ENCODE data around the gene TRIM38.
"Not testable (repeated sequence)": the region's sequence is repeated elsewhere in the genome, so short reads cannot be mapped to it uniquely, and the experiment has no call there.

The TRIM38 gene

DNA sequence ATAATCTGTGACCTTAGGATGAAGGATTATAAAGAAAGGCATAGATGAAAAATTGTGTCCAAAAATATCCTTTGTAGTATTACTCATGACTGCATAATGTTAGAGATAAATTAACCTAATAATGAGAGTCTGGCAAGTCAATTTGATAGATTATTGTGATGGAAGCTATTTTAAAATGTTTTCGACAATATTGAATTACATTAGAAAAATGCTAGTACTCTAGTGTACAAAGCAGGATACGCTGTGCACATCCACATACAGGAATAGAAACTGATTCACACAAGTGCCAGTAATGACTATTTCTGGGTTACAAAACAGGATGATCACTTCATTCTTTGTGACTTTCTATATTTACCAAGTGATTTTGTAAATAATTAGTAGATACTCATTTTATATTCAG, 35.4 kb upstream of the TRIM38 start:
- Histone ChIP-seq H3K27ac (ENCODE audit: insufficient read depth, low read depth, low read length, poor library complexity, severe bottlenecking) (no peak overlapping the region), H3K27me3 (ENCODE audit: control insufficient read depth, insufficient read depth, low read length, poor library complexity, severe bottlenecking) (no peaks in the 10 kb centered on the region), H3K36me3 (ENCODE audit: control insufficient read depth, insufficient read depth, low read length) (no peaks in the 10 kb centered on the region), H3K9me3 (ENCODE audit: control insufficient read depth, low read length) (no peaks in the 10 kb centered on the region), H3K4me1 (ENCODE audit: control insufficient read depth, insufficient read depth, low read length) (no peaks in the 10 kb centered on the region), H3K4me3 (ENCODE audit: insufficient read depth, low read depth, low read length) (no peak overlapping the region)
- WGBS, 2 experiments, result 94 to 98% methylated on average over 2 of the region's 2 CpGs

DNA sequence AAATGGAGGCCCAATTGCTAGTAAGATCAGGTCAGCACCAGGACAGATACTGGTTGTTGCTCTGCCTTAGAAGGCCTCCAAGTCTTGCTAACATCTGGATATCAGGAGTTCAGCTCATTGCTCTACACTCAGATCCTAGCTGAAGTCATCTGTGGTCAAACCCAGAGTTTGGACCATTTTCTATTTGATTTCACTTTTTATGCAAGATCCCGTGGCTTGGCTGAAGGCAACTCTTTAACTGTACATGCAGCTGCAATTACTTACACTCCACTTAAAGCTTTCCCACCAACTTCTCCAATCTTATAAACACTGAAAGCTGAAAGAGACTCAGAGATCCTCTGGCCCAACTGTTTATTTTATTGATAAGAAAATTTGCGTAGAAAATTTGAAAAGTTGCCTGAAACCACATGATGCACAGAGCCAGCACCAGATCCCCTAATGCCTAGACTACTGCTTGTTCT, 34.8 kb upstream of the TRIM38 start:
- Histone ChIP-seq H3K36me3 (ENCODE audit: control insufficient read depth, insufficient read depth, low read length) (no peaks in the 10 kb centered on the region), H3K4me3 (ENCODE audit: insufficient read depth, low read depth, low read length) (no peak overlapping the region), H3K9me3 (ENCODE audit: control insufficient read depth, low read length) (no peaks in the 10 kb centered on the region), H3K27me3 (ENCODE audit: control insufficient read depth, insufficient read depth, low read length, poor library complexity, severe bottlenecking) (no peaks in the 10 kb centered on the region), H3K4me1 (ENCODE audit: control insufficient read depth, insufficient read depth, low read length) (no peaks in the 10 kb centered on the region), H3K27ac (ENCODE audit: insufficient read depth, low read depth, low read length, poor library complexity, severe bottlenecking) (no peak overlapping the region)
- 92 to 97% methylated on average over 2 of the region's 2 CpGs for WGBS, 2 experiments

DNA sequence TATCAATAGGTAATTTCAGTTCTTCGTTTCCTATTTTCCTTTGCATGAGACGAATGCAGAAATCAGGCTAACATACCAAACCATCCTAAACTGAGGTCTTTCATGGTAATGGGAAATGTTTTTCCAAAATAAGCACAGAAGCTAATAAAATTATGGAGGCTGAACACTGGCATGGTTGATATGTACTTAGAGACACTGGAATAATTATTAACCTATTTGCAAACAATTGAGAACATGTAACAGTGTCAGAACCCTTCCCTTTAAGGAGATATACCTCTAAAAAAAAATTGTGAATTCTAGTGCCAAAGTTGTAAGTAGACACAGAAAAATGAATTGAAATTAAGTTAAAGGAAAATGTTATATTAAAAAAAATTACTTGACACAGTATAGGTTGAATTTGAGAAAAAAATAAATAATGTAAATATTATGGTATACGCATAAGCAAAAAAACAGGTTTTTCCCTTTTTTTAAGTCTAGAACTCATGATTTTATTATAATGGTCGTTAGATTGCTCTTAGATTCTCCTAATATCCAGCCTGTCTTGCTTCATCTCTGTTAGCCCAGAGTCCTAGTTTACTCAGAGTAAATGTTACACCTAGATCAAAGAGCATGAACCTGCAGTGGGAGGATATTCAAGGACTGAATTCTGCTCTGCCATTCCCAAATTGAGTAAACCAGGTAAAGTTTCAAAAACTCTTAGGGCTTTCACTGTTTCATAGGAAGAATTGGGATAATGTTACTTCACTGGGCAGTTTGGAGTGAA, 33.9 kb upstream of the TRIM38 start:
- Histone ChIP-seq H3K27me3 (ENCODE audit: control insufficient read depth, insufficient read depth, low read length, poor library complexity, severe bottlenecking) (no peaks in the 10 kb centered on the region), H3K36me3 (ENCODE audit: control insufficient read depth, insufficient read depth, low read length) (no peaks in the 10 kb centered on the region), H3K27ac (ENCODE audit: insufficient read depth, low read depth, low read length, poor library complexity, severe bottlenecking) (no peak overlapping the region), H3K4me1 (ENCODE audit: control insufficient read depth, insufficient read depth, low read length) (no peaks in the 10 kb centered on the region), H3K4me3 (ENCODE audit: insufficient read depth, low read depth, low read length) (no peak overlapping the region), H3K9me3 (ENCODE audit: control insufficient read depth, low read length) (no peaks in the 10 kb centered on the region)
- 96 to 100% methylated on average over 1 to 4 of the region's 4 CpGs for WGBS, 2 experiments

DNA sequence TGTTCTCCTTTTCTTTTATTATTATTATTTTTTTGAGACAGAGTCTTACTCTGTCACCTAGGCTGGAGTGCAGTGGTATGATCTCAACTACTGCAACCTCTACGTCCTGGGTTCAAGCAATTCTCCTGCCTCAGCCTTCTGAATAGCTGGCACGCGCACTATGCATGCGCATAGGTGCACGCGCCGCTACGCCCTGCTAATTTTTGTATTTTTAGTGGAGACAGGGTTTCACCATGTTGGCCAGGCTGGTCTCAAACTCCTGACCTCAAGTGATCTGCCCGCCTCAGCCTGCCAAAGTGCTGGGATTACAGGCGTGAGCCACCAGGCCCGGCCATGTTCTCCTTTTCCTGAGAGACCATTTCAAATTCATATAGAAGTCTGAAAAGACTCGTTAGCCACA, 32.8 kb upstream of the TRIM38 start:
- 88 to 90% methylated on average over 12 of the region's 12 CpGs for WGBS, 2 experiments
- not testable (repeated sequence) for H3K4me3 ChIP-seq (ENCODE audit: insufficient read depth, low read depth, low read length); H3K36me3 ChIP-seq (ENCODE audit: control insufficient read depth, insufficient read depth, low read length); H3K9me3 ChIP-seq (ENCODE audit: control insufficient read depth, low read length); H3K27me3 ChIP-seq (ENCODE audit: control insufficient read depth, insufficient read depth, low read length, poor library complexity, severe bottlenecking); H3K4me1 ChIP-seq (ENCODE audit: control insufficient read depth, insufficient read depth, low read length); H3K27ac ChIP-seq (ENCODE audit: insufficient read depth, low read depth, low read length, poor library complexity, severe bottlenecking)

DNA sequence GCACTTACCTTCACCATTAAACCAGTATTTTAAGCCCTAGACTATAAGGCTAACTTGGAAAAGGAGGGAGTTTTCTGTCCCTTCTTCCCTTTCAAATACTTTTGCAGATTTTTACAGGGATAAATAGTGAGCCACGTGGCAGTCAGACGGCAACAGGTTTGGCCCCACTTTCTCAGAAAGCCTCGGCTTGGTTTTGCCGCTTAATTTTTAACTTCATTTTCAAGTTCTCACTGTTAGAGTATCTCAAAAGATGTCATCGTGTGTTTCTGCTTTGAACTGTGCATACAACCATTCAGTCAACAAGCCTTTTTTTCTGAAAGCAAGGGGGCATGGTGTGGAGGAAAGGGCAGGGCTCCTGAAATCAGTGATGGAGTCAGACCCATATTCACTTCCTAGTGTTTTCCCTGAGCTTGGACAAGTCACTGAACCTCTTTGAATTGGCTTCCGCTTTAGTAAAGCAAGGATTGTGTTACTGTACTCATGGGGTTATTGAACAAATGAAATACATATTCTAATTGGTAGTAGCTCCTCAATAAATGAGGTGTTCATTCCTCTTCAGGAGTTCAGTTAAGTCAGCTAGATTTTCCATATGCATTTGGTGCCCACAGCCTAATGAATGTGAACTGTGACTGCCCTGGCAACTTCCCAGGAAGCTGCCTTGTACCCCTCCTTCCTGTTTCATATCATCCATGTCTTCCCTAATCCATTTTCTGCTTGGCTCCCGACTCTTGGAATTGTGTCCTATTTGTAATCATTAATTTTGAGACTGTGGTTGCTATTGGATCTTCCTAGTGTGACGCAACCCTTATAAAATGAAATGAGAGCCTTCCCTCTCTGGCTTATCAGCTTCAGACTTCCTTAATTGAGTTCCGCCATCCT, 31.8 kb upstream of the TRIM38 start, which contains the start of gene SLC17A2:
TSS of gene SLC17A2 (minus strand) at position 160 of the 879 bp plus-strand sequence. CDS start 4,895 bp downstream, outside the sequence.
- no peak within 1 kb of the TSS for H3K27ac ChIP-seq (ENCODE audit: insufficient read depth, low read depth, low read length, poor library complexity, severe bottlenecking)
- no peaks in the 10 kb centered on the region for H3K27me3 ChIP-seq (ENCODE audit: control insufficient read depth, insufficient read depth, low read length, poor library complexity, severe bottlenecking)
- WGBS, 2 experiments, result 94 to 96% methylated on average over 9 of the region's 9 CpGs
- no peaks in the 10 kb centered on the region for H3K9me3 ChIP-seq (ENCODE audit: control insufficient read depth, low read length)
- no peaks in the 10 kb centered on the region for H3K36me3 ChIP-seq (ENCODE audit: control insufficient read depth, insufficient read depth, low read length)
- H3K4me1 ChIP-seq (ENCODE audit: control insufficient read depth, insufficient read depth, low read length), result no peaks in the 10 kb centered on the region
- no peak within 1 kb of the TSS for H3K4me3 ChIP-seq (ENCODE audit: insufficient read depth, low read depth, low read length)

DNA sequence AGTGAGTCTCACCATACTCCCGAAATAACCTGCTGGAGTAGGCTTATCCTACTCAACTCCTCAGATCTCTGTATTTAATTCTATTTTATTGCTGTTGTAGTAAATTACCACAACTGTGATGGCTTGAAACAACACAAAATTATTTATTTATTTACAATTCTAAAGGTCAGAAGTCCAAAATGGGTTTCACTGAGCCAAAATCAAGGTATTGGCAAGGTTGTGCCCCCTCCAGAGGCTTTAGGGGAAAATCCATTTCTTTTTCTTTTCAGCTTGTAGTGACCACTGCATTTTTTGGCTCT, 31.2 kb upstream of the TRIM38 start:
- no peak overlapping the region for H3K4me3 ChIP-seq (ENCODE audit: insufficient read depth, low read depth, low read length)
- WGBS, 2 experiments, result 90 to 100% methylated on average over 1 of the region's 1 CpG

DNA sequence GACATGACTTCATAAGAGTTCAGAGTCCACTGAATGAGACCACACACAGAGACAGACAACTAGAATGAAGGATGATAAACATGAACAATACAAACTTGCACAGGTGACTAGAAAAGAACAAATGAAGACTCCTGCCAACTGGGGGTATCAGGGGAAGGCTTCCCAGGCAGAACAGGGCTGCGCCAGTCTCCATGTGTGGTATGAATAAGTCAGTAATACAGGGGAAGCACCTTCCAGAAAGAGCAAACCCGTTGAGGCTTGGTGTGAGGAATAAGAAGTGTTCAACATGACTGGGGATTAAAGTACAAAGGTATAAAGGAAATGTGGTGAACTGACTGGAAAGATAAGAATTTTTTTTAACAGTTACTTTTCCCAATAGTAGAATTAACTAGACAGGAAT, 28.4 kb upstream of the TRIM38 start:
- WGBS, 2 experiments, result 91 to 94% methylated on average over 2 of the region's 2 CpGs

More for the DNA sequence above, 31.2 kb upstream of the TRIM38 start:
- Histone ChIP-seq H3K36me3 (ENCODE audit: control insufficient read depth, insufficient read depth, low read length) (no peaks in the 10 kb centered on the region), H3K4me1 (ENCODE audit: control insufficient read depth, insufficient read depth, low read length) (no peaks in the 10 kb centered on the region), H3K27me3 (ENCODE audit: control insufficient read depth, insufficient read depth, low read length, poor library complexity, severe bottlenecking) (no peaks in the 10 kb centered on the region), H3K9me3 (ENCODE audit: control insufficient read depth, low read length) (no peaks in the 10 kb centered on the region), H3K27ac (ENCODE audit: insufficient read depth, low read depth, low read length, poor library complexity, severe bottlenecking) (no peak overlapping the region)

DNA sequence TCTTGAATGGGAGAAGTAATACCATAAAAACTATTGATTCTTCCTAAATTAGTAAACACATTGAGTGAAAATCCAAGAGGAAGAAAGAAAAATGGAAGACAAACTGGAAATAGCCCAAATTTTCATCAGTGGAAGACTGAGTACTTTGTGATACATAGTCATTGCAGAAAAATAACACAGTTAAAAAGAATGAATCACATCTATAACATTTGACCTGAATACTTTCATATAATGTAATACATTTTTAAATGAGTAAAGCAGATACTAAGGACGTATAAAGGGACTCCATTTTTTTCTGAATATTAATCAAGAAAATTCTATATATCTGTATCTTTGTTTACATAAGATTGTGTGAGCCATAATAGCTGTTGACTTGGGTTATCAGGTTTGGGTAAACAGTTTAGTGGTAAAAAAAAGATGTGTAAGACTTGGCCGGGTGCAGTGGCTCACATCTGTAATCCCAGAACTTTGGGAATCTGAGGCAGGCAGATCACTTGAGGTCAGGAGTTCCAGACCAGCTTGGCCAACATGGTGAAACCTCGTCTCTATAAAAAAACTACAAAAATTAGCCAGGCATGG, 27.8 kb upstream of the TRIM38 start:
- Histone ChIP-seq H3K27ac (ENCODE audit: insufficient read depth, low read depth, low read length, poor library complexity, severe bottlenecking) (no peak overlapping the region), H3K36me3 (ENCODE audit: control insufficient read depth, insufficient read depth, low read length) (no peaks in the 10 kb centered on the region), H3K4me1 (ENCODE audit: control insufficient read depth, insufficient read depth, low read length) (no peaks in the 10 kb centered on the region), H3K9me3 (ENCODE audit: control insufficient read depth, low read length) (no peaks in the 10 kb centered on the region), H3K4me3 (ENCODE audit: insufficient read depth, low read depth, low read length) (no peak overlapping the region), H3K27me3 (ENCODE audit: control insufficient read depth, insufficient read depth, low read length, poor library complexity, severe bottlenecking) (no peaks in the 10 kb centered on the region)
- WGBS, 2 experiments, result 93 to 94% methylated on average over 2 of the region's 3 CpGs

More for the DNA sequence above, 28.4 kb upstream of the TRIM38 start:
- no peaks in the 10 kb centered on the region for H3K36me3 ChIP-seq (ENCODE audit: control insufficient read depth, insufficient read depth, low read length)
- no peak overlapping the region for H3K4me3 ChIP-seq (ENCODE audit: insufficient read depth, low read depth, low read length)
- no peaks in the 10 kb centered on the region for H3K9me3 ChIP-seq (ENCODE audit: control insufficient read depth, low read length)
- no peaks in the 10 kb centered on the region for H3K4me1 ChIP-seq (ENCODE audit: control insufficient read depth, insufficient read depth, low read length)
- H3K27ac ChIP-seq (ENCODE audit: insufficient read depth, low read depth, low read length, poor library complexity, severe bottlenecking), result no peak overlapping the region
- no peaks in the 10 kb centered on the region for H3K27me3 ChIP-seq (ENCODE audit: control insufficient read depth, insufficient read depth, low read length, poor library complexity, severe bottlenecking)

DNA sequence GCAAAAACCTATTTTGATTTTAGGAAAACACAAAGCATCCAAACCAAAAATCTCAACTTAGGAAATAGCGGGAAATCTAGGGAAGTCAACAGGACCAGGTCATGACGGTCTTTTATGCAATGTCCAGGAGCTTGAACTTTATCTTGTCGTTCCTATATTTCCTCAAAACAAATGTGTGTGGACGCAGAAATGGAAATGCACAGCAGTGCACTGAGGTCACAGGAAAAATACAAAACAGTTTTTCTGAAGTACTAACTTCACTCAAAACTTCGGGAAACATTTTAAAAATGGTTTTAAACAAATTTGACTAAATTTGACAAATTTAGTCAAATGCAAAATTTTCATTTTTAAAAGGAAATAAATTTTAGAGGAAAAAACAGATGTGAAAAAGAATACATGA, 26.6 kb upstream of the TRIM38 start:
- Histone ChIP-seq H3K27ac (ENCODE audit: insufficient read depth, low read depth, low read length, poor library complexity, severe bottlenecking) (no peak overlapping the region), H3K9me3 (ENCODE audit: control insufficient read depth, low read length) (no peaks in the 10 kb centered on the region), H3K27me3 (ENCODE audit: control insufficient read depth, insufficient read depth, low read length, poor library complexity, severe bottlenecking) (no peaks in the 10 kb centered on the region), H3K4me3 (ENCODE audit: insufficient read depth, low read depth, low read length) (no peak overlapping the region), H3K4me1 (ENCODE audit: control insufficient read depth, insufficient read depth, low read length) (no peaks in the 10 kb centered on the region), H3K36me3 (ENCODE audit: control insufficient read depth, insufficient read depth, low read length) (no peaks in the 10 kb centered on the region)
- WGBS, 2 experiments, result 96 to 97% methylated on average over 4 to 5 of the region's 5 CpGs

DNA sequence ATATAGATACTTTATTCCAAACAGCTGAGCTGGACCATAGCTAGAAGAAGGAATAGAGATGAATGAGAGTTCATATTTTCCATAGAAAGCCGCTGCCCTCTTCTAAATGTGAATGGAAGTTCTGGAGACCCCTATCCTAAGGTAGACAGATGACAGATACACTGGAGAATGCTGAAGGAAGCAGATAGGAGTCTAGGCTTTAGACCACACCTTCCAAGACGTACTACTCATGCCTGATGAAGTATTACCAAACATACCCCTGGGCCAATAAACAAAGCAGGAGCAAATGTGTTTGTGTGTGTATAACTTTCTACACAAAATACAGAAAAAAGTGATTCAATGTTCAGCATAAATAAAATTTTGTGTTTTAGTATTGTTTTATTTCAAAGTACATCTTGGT, 23.0 kb upstream of the TRIM38 start:
- Histone ChIP-seq H3K9me3 (ENCODE audit: control insufficient read depth, low read length) (no peaks in the 10 kb centered on the region), H3K27me3 (ENCODE audit: control insufficient read depth, insufficient read depth, low read length, poor library complexity, severe bottlenecking) (no peaks in the 10 kb centered on the region), H3K27ac (ENCODE audit: insufficient read depth, low read depth, low read length, poor library complexity, severe bottlenecking) (no peak overlapping the region), H3K4me1 (ENCODE audit: control insufficient read depth, insufficient read depth, low read length) (no peaks in the 10 kb centered on the region), H3K36me3 (ENCODE audit: control insufficient read depth, insufficient read depth, low read length) (no peaks in the 10 kb centered on the region), H3K4me3 (ENCODE audit: insufficient read depth, low read depth, low read length) (no peak overlapping the region)
- WGBS, 2 experiments, result 89 to 99% methylated on average over 2 of the region's 2 CpGs

Measured in ectodermal cell (in vitro differentiated cells).